Right renal cortex interstitium (tissue), 3 donors: Measurements from ENCODE around the gene LRBA. TPM values are rescaled to one million over a fixed set of nuclear protein-coding genes. Genes with fewer than 3 reads are reported as not detected.
"Not testable (repeated sequence)": the region's sequence is repeated elsewhere in the genome, so short reads cannot be mapped to it uniquely, and the experiment has no call there.

Experiments
- DNase-seq, 3 donors: peaks; one replicate each; pipeline ENCODE4 v3.0.0-alpha.2; 2013; ENCODE audit warnings: low read depth in 3 of 3, low spot score in 2 of 3
- polyA plus RNA-seq, 3 donors: library from polyadenylated mRNA; unstranded; fragments of 120-200 nt; gene quantifications; one replicate each; pipeline ENCODE4 v1.2.1, GENCODE V29; 2013; ENCODE audit not compliant: insufficient read length in 3 of 3

The LRBA gene
- polyA plus RNA-seq, 3 donors, result 73.2 to 74.5 (median 73.8) TPM

GRCh38 chr4:150751648-150752047 lies 263.4 kb downstream of the LRBA start:
- no peak for DNase-seq

- no peak for DNase-seq
Observed at GRCh38 chr4:150750824-150751223, 264.3 kb downstream of the LRBA start.

- DNase-seq, result no peak
Observed at GRCh38 chr4:150746156-150746555, 268.9 kb downstream of the LRBA start.

GRCh38 chr4:150744570-150744969 lies 270.5 kb downstream of the LRBA start:
- no peak for DNase-seq

- no peak for DNase-seq
Observed at GRCh38 chr4:150743564-150744342, 271.3 kb downstream of the LRBA start.

- not testable (repeated sequence) for DNase-seq
Observed at GRCh38 chr4:150742930-150743329, 272.2 kb downstream of the LRBA start.

GRCh38 chr4:150739591-150739990 lies 275.5 kb downstream of the LRBA start:
- no peak for DNase-seq

GRCh38 chr4:150725957-150726523 lies 289.0 kb downstream of the LRBA start:
- no peak for DNase-seq

GRCh38 chr4:150723727-150724411 lies 291.2 kb downstream of the LRBA start:
- DNase-seq, result no peak

GRCh38 chr4:150722908-150723362 lies 292.1 kb downstream of the LRBA start:
- no peak for DNase-seq

- no peak for DNase-seq
Observed at GRCh38 chr4:150720973-150721518, 294.0 kb downstream of the LRBA start.

- DNase-seq, result no peak
Observed at GRCh38 chr4:150717952-150718351, 297.1 kb downstream of the LRBA start.

- DNase-seq, result no peak
Observed at GRCh38 chr4:150714462-150715438, 300.3 kb downstream of the LRBA start.

- no peak for DNase-seq
Observed at GRCh38 chr4:150713251-150713650, 301.8 kb downstream of the LRBA start.

- no peak for DNase-seq
Observed at GRCh38 chr4:150710770-150711375, 304.2 kb downstream of the LRBA start.

- DNase-seq, result no peak
Observed at GRCh38 chr4:150708004-150708403, 307.1 kb downstream of the LRBA start.

- no peak for DNase-seq
Observed at GRCh38 chr4:150699599-150699998, 315.5 kb downstream of the LRBA start.

- no peak for DNase-seq
Observed at GRCh38 chr4:150695162-150695561, 319.9 kb downstream of the LRBA start.

- DNase-seq, result no peak
Observed at GRCh38 chr4:150694438-150694837, 320.6 kb downstream of the LRBA start.
